ENCODE data around the gene DGKI.

- TF ChIP-seq CTCF (IDR thresholded peaks at IDR 0.05; ENCODE audit: low read depth, low read length) (no peak), EZH2phosphoT487 (IDR thresholded peaks at IDR 0.05; ENCODE audit: low read depth) (no peak)
These were observed 300.8 kb downstream of the DGKI start for GRCh38 chr7:137546009-137546408.
